ENCODE data around the gene CDH4.

The CDH4 gene

GRCh38 chr20:61746781-61747180 lies 494.7 kb downstream of the CDH4 start:
- no peak for DNase-seq

GRCh38 chr20:61748376-61748775 lies 496.3 kb downstream of the CDH4 start:
- DNase-seq = no peak

GRCh38 chr20:61749406-61750075 lies 497.5 kb downstream of the CDH4 start:
- no peak for DNase-seq

- DNase-seq = no peak
These were observed 498.0 kb downstream of the CDH4 start for GRCh38 chr20:61750093-61750492.

- no peak for DNase-seq
These were observed 500.5 kb downstream of the CDH4 start for GRCh38 chr20:61752576-61752975.

GRCh38 chr20:61753316-61753942 lies 501.4 kb downstream of the CDH4 start:
- DNase-seq = no peak

- DNase-seq = no peak
These were observed 502.2 kb downstream of the CDH4 start for GRCh38 chr20:61753987-61754956.

- DNase-seq = no peak
These were observed 503.1 kb downstream of the CDH4 start for GRCh38 chr20:61754976-61755778.

GRCh38 chr20:61755971-61756845 lies 504.1 kb downstream of the CDH4 start:
- DNase-seq = no peak

GRCh38 chr20:61756966-61757677 lies 505.1 kb downstream of the CDH4 start:
- DNase-seq = no peak

GRCh38 chr20:61757678-61758563 lies 505.9 kb downstream of the CDH4 start:
- no peak for DNase-seq

GRCh38 chr20:61758564-61759200 lies 506.6 kb downstream of the CDH4 start:
- DNase-seq = no peak

- DNase-seq = no peak
These were observed 507.4 kb downstream of the CDH4 start for GRCh38 chr20:61759286-61760065.

GRCh38 chr20:61760321-61760720 lies 508.3 kb downstream of the CDH4 start:
- no peak for DNase-seq

- no peak for DNase-seq
These were observed 508.7 kb downstream of the CDH4 start for GRCh38 chr20:61760731-61761130.

- DNase-seq = no peak
These were observed 509.5 kb downstream of the CDH4 start for GRCh38 chr20:61761453-61762166.

- no peak for DNase-seq
These were observed 510.2 kb downstream of the CDH4 start for GRCh38 chr20:61762167-61762710.
